GM12878 (cell line): ENCODE results near the gene TCP11L2. TPM values are rescaled to one million over a fixed set of nuclear protein-coding genes. Genes with fewer than 3 reads are reported as not detected.

Experiments used
- ATAC-seq: fragments of 200-7000 bp; cut with Tn5 transposase; 3 replicates; pipeline ENCODE4 v1.9.1; 2020; ENCODE audit warnings: mild to moderate bottlenecking, moderate library complexity
- BruUV-seq: library from RNA; stranded (reverse); fragments of 400-500 nt; replicated peaks from 2 replicates; lab custom pipeline; 2021; lab: Mats Ljungman, UMichigan
- CTCF ChIA-PET: fragments of 300-600 bp; sonication (Branson Sonifier 250); formaldehyde crosslinking; extraction: SDS; loops from one replicate; lab custom pipeline; 2021; ENCODE audit warnings: inconsistent platforms; lab: Yijun Ruan, JAX
- POLR2A ChIA-PET: fragments of 350-600 bp; formaldehyde crosslinking; extraction: SDS; loops from one replicate; lab custom pipeline; 2021; ENCODE audit warnings: inconsistent platforms; lab: Charles Lee
- RAD21 ChIA-PET: fragments of 300-600 bp; sonication (Branson Sonifier 250); formaldehyde crosslinking; loops from one replicate; lab custom pipeline; 2023; ENCODE audit warnings: antibody characterized with exemption; ENCODE audit not compliant: unreplicated experiment; lab: Charles Lee
- SMC1A ChIA-PET: fragments of 300-600 bp; sonication (Branson Sonifier 250); formaldehyde crosslinking; loops from one replicate; lab custom pipeline; 2023; ENCODE audit not compliant: unreplicated experiment, uncharacterized antibody; lab: Charles Lee
- DNase-seq: peaks from one replicate; pipeline ENCODE4 v3.0.0-alpha.2; 2011; ENCODE audit warnings: low read depth, low spot score
- FAIRE-seq: peaks from 3 replicates; lab custom pipeline; 2011; peaks lifted over from hg19 to GRCh38; lab: Jason Lieb, UNC
- H2AFZ ChIP-seq: 2 replicates; pipeline ENCODE4 v1.6.0; 2011; ENCODE audit warnings: low read depth, low read length, control low read depth; ENCODE audit not compliant: control insufficient read depth
- H3K27ac ChIP-seq: 2 replicates; pipeline ENCODE4 v1.5.1; 2011; ENCODE audit warnings: control low read depth; ENCODE audit not compliant: control insufficient read depth, insufficient read depth
- H3K27me3 ChIP-seq, 2 experiments: replicated peaks in 1 of 2; 2 replicates each; pipeline versions ENCODE4 v1.6.0 to v1.6.1; 2011; ENCODE audit warnings: low read length in 1 of 2; ENCODE audit not compliant: control insufficient read depth in 2 of 2, insufficient read depth in 2 of 2
- H3K36me3 ChIP-seq, 2 experiments: 2 replicates each; pipeline ENCODE4 v1.5.1; 2011; ENCODE audit warnings: low read length in 1 of 2; ENCODE audit not compliant: control insufficient read depth in 2 of 2, insufficient read depth in 2 of 2
- H3K4me1 ChIP-seq: 2 replicates; pipeline ENCODE4 v1.6.1; 2011; ENCODE audit warnings: mild to moderate bottlenecking, low read length, moderate library complexity, mixed read lengths; ENCODE audit not compliant: control insufficient read depth, insufficient read depth
- H3K4me2 ChIP-seq: 2 replicates; pipeline ENCODE4 v1.6.0; 2011; ENCODE audit warnings: control low read depth; ENCODE audit not compliant: control insufficient read depth, insufficient read depth
- H3K4me3 ChIP-seq: fragments of 200-600 bp; sonication (generic); 2 replicates; pipeline ENCODE4 v1.5.1; 2016
- H3K79me2 ChIP-seq: 2 replicates; pipeline ENCODE4 v1.6.0; 2011; ENCODE audit warnings: low read length; ENCODE audit not compliant: control insufficient read depth, insufficient read depth
- H3K9ac ChIP-seq: 2 replicates; pipeline ENCODE4 v1.8.0; 2011; ENCODE audit warnings: low read length, control low read depth, mixed read lengths; ENCODE audit not compliant: control insufficient read depth, insufficient read depth
- H3K9me3 ChIP-seq: replicated peaks from 3 replicates; pipeline ENCODE4 v1.5.1; 2011; ENCODE audit warnings: mild to moderate bottlenecking, low read length; ENCODE audit not compliant: control insufficient read depth, insufficient read depth
- H4K20me1 ChIP-seq: 2 replicates; pipeline ENCODE4 v1.6.0; 2011; ENCODE audit not compliant: control insufficient read depth, insufficient read depth
- ASH2L ChIP-seq: fragments of 300-600, 200-600 bp; sonication (generic); IDR thresholded peaks from 2 replicates; pipeline ENCODE4 v1.6.1; 2017; ENCODE audit warnings: low read depth, mild to moderate bottlenecking, borderline replicate concordance
- BHLHE40 ChIP-seq, 2 experiments: fragments of 450-650 bp in 1 of 2; IDR thresholded peaks; 2 replicates each; pipeline ENCODE4 v1.6.1; 2011 to 2017; ENCODE audit warnings: low read depth in 2 of 2, borderline replicate concordance in 1 of 2, improper control_type of control experiment in 1 of 2, low read length in 1 of 2, mild to moderate bottlenecking in 1 of 2
- ELK1 ChIP-seq: IDR thresholded peaks from 2 replicates; pipeline ENCODE4 v1.6.1; 2012; ENCODE audit warnings: low read depth, low read length, improper control_type of control experiment
- ETV6 ChIP-seq, 2 experiments: fragments of 450-650 bp in 1 of 2; IDR thresholded peaks in 1 of 2; conservative IDR thresholded peaks in 1 of 2; 2 replicates each; pipeline ENCODE4 v1.6.1; 2014; ENCODE audit warnings: antibody characterized with exemption in 1 of 2, borderline replicate concordance in 1 of 2, low read depth in 1 of 2, mild to moderate bottlenecking in 1 of 2, moderate library complexity in 1 of 2
- FOXK2 ChIP-seq: fragments of 450-650 bp; IDR thresholded peaks from 2 replicates; pipeline ENCODE4 v1.6.1; 2017; ENCODE audit warnings: mild to moderate bottlenecking, moderate library complexity
- KAT2A ChIP-seq: conservative IDR thresholded peaks from 2 replicates; pipeline ENCODE4 v1.6.1; 2011; ENCODE audit warnings: low read depth, low read length; ENCODE audit not compliant: control insufficient read depth
- MYC ChIP-seq: IDR thresholded peaks from 2 replicates; pipeline ENCODE4 v1.6.1; 2011; ENCODE audit warnings: mild to moderate bottlenecking, low read length, moderate library complexity, inconsistent platforms; ENCODE audit not compliant: insufficient read depth, insufficient replicate concordance, insufficient read length, severe bottlenecking
- POLR2AphosphoS2 ChIP-seq: IDR thresholded peaks from 2 replicates; pipeline ENCODE4 v1.6.1; 2011; ENCODE audit warnings: low read depth, mild to moderate bottlenecking, low read length, improper control_type of control experiment, moderate library complexity
- RAD51 ChIP-seq: fragments of 450-650 bp; IDR thresholded peaks from 2 replicates; pipeline ENCODE4 v1.6.1; 2016; ENCODE audit warnings: moderate library complexity, mild to moderate bottlenecking, inconsistent platforms
- ZNF274 ChIP-seq: IDR thresholded peaks from one replicate; pipeline ENCODE4 v1.8.0; 2011; ENCODE audit not compliant: insufficient read length, insufficient read depth
- WGBS: methylation state at CpG from one replicate; pipeline ENCODE4 v1.1.6; 2016; ENCODE audit warnings: low lambda C conversion rate; ENCODE audit not compliant: insufficient replicate concordance, insufficient coverage; ENCODE audit errors: missing lambda C conversion rate; 5-methylcytosine and 5-hydroxymethylcytosine counted together
- in situ Hi-C: fragments of 300-500 bp; cut with MboI; formaldehyde crosslinking; loops from 9 replicates; pipeline ENCODE4 v1.14.3; 2018; ENCODE audit warnings: mixed read lengths
- intact Hi-C: fragments of 100-400 bp; cut with micrococcal nuclease; formaldehyde crosslinking; loops from one replicate; pipeline ENCODE4 v1.14.2; 2022; ENCODE audit not compliant: unreplicated experiment
- polyA plus RNA-seq, 11 experiments: library from polyadenylated mRNA; depleted of rRNA in 4 of 11; unstranded in 6 of 11; stranded (reverse) in 5 of 11; fragments of >200 nt; fragmentation: Nextera tagmentation in 4 of 11; fragmentation: Illumina TruSeq in 1 of 11; extraction: Ambion mirVana in 4 of 11; extraction: Trizol in 1 of 11; gene quantifications; 1 replicate in 1 of 11; 2 replicates in 10 of 11; pipeline versions ENCODE4 v1.2.1 to v1.2.3, GENCODE V29; 2011 to 2016; ENCODE audit warnings: inconsistent platforms in 2 of 11, missing spikeins in 2 of 11, low read depth in 1 of 11
- total RNA-seq, 4 experiments: library from RNA; depleted of rRNA in 3 of 4; stranded (reverse); fragments of >200 nt in 3 of 4; fragmentation: Illumina TruSeq in 1 of 4; extraction: Trizol in 1 of 4; gene quantifications; 2 replicates each; pipeline versions ENCODE4 v1.2.1 to v1.2.3, GENCODE V29; 2013 to 2021

The TCP11L2 gene
- total and polyA plus RNA-seq, 10 of the 15 experiments (the other 5 are each of a cell fraction or from before 2014, with no cell fraction given), result 0.18 to 5.0 (median 0.90) TPM

GRCh38 chr12:106254724-106255123 is 47.8 kb upstream of the TCP11L2 start:
- FAIRE-seq (no peak), ATAC-seq (no peak), DNase-seq (no peak)
- WGBS, result 92% methylated on average over 3 of the region's 3 CpGs
- TF ChIP-seq KAT2A (no peak), ELK1 (no peak), BHLHE40 (IDR thresholded peaks at IDR 0.05; ENCODE audit: borderline replicate concordance in 1 of 2, low read depth in 2 of 2, low read length in 1 of 2) (no peak), ZNF274 (no peak), POLR2AphosphoS2 (no peak), ASH2L (no peak), MYC (no peak), RAD51 (no peak), ETV6 (conservative IDR thresholded peaks at IDR 0.05 in 1 of 2, IDR thresholded peaks at IDR 0.05 in 1 of 2; ENCODE audit: borderline replicate concordance in 1 of 2, low read depth in 1 of 2) (no peak), FOXK2 (no peak)
- Histone ChIP-seq H3K27ac (no peak overlapping the region), H3K4me2 (no peak overlapping the region), H3K4me3 (no peak overlapping the region), H3K79me2 (no peaks in the 10 kb centered on the region), H3K4me1 (0 out of 2 replicates have a peak, but pooled peaks cover 3% of the 10 kb centered on the region), H3K9me3 (no peaks in the 10 kb centered on the region), H4K20me1 (no peaks in the 10 kb centered on the region), H3K9ac (no peak overlapping the region), H3K27me3 (no peaks in the 10 kb centered on the region), H2AFZ (no peak overlapping the region), H3K36me3 (no peaks in the 10 kb centered on the region)
- ChIA-PET POLR2A (no interaction called here), RAD21 (no interaction called here), SMC1A (interaction anchor here (0.7 kb wide), 1 partner anchor 46 kb away, joined by 3 read pairs; no protein-coding TSS in a partner anchor), CTCF (interaction anchor here (0.7 to 1.6 kb wide), 3 partner anchors 28 to 50 kb away, joined by 3 to 5 read pairs (median 4); no protein-coding TSS in a partner anchor)
- BruUV-seq, result no TSS peak
- intact Hi-C loops, result no loop called here
- in situ Hi-C loops, result no loop called here
